ENCODE results near the gene FGF8. TPM values are rescaled to one million over a fixed set of nuclear protein-coding genes. Genes with fewer than 3 reads are reported as not detected.

FGF8 gene
- total RNA-seq, 1 donor = not detected

- H3K27me3 ChIP-seq (ENCODE audit: insufficient read depth, low read length) = no peaks in the 10 kb centered on the region
- H3K4me1 ChIP-seq (ENCODE audit: insufficient read depth, low read length) = peaks cover 26% of the 10 kb centered on the region
- peaks cover 50% of the 10 kb centered on the region for H3K79me2 ChIP-seq (ENCODE audit: insufficient read depth, low read length)
- H4K20me1 ChIP-seq (ENCODE audit: insufficient read depth, low read length) = peaks cover 46% of the 10 kb centered on the region
- peaks cover under 1% of the 10 kb centered on the region for H3K36me3 ChIP-seq (ENCODE audit: insufficient read depth, low read length)
- H3K4me3 ChIP-seq (ENCODE audit: insufficient read depth, low read length) = peak within 1 kb of the TSS; percentile 98
- no peak for TF ChIP-seq CTCF (IDR thresholded peaks at IDR 0.05; ENCODE audit: extremely low read depth, low read depth, low read length)
- no peaks in the 10 kb centered on the region for H3K9me3 ChIP-seq (ENCODE audit: low read depth, low read length)
- DNase-seq (ENCODE audit: insufficient read length, low spot score, missing footprints) = peak; percentile 97
- H3K4me2 ChIP-seq (ENCODE audit: insufficient read depth, low read length) = peak within 1 kb of the TSS; percentile 94
- H2AFZ ChIP-seq (ENCODE audit: low read length) = peak within 1 kb of the TSS; percentile 87
- peak within 1 kb of the TSS; percentile 97 for H3K27ac ChIP-seq (ENCODE audit: low read depth, low read length)
Measured at GRCh38 chr10:101818119-101818871, 42.4 kb upstream of the FGF8 start, which contains the start of gene OGA. OGA (minus strand) TSS chr10:101818444; CDS start chr10:101818022, 422 bp downstream.

GRCh38 chr10:101817337-101818118, 41.6 kb upstream of the FGF8 start:
- Histone ChIP-seq H3K79me2 (ENCODE audit: insufficient read depth, low read length) (peaks cover 57% of the 10 kb centered on the region), H4K20me1 (ENCODE audit: insufficient read depth, low read length) (peaks cover 53% of the 10 kb centered on the region), H3K9me3 (ENCODE audit: low read depth, low read length) (no peaks in the 10 kb centered on the region), H2AFZ (ENCODE audit: low read length) (no peak overlapping the region), H3K4me2 (ENCODE audit: insufficient read depth, low read length) (peak overlapping the region; percentile 94), H3K4me3 (ENCODE audit: insufficient read depth, low read length) (peak overlapping the region; percentile 98), H3K27ac (ENCODE audit: low read depth, low read length) (peak overlapping the region; percentile 97), H3K36me3 (ENCODE audit: insufficient read depth, low read length) (peaks cover 8% of the 10 kb centered on the region), H3K27me3 (ENCODE audit: insufficient read depth, low read length) (no peaks in the 10 kb centered on the region), H3K4me1 (ENCODE audit: insufficient read depth, low read length) (peaks cover 26% of the 10 kb centered on the region)
- DNase-seq (ENCODE audit: insufficient read length, low spot score, missing footprints) = peak; percentile 93
- TF ChIP-seq CTCF (IDR thresholded peaks at IDR 0.05; ENCODE audit: extremely low read depth, low read depth, low read length) = no peak

- DNase-seq (ENCODE audit: insufficient read length, low spot score, missing footprints) = peak; percentile 72
- Histone ChIP-seq H4K20me1 (ENCODE audit: insufficient read depth, low read length) (peaks cover 59% of the 10 kb centered on the region), H3K27me3 (ENCODE audit: insufficient read depth, low read length) (no peaks in the 10 kb centered on the region), H3K4me1 (ENCODE audit: insufficient read depth, low read length) (peaks cover 26% of the 10 kb centered on the region), H3K9me3 (ENCODE audit: low read depth, low read length) (no peaks in the 10 kb centered on the region), H2AFZ (ENCODE audit: low read length) (no peak overlapping the region), H3K27ac (ENCODE audit: low read depth, low read length) (peak overlapping the region; percentile 97), H3K79me2 (ENCODE audit: insufficient read depth, low read length) (peaks cover 64% of the 10 kb centered on the region), H3K36me3 (ENCODE audit: insufficient read depth, low read length) (peaks cover 12% of the 10 kb centered on the region), H3K4me2 (ENCODE audit: insufficient read depth, low read length) (peak overlapping the region; percentile 94), H3K4me3 (ENCODE audit: insufficient read depth, low read length) (peak overlapping the region; percentile 98)
- TF ChIP-seq CTCF (IDR thresholded peaks at IDR 0.05; ENCODE audit: extremely low read depth, low read depth, low read length) = no peak
Measured at GRCh38 chr10:101816913-101817336, 41.0 kb upstream of the FGF8 start.

- TF ChIP-seq CTCF (IDR thresholded peaks at IDR 0.05; ENCODE audit: extremely low read depth, low read depth, low read length) = no peak
- Histone ChIP-seq H3K27ac (ENCODE audit: low read depth, low read length) (peak overlapping the region; percentile 97), H3K79me2 (ENCODE audit: insufficient read depth, low read length) (peaks cover 69% of the 10 kb centered on the region), H3K9me3 (ENCODE audit: low read depth, low read length) (no peaks in the 10 kb centered on the region), H2AFZ (ENCODE audit: low read length) (no peak overlapping the region), H4K20me1 (ENCODE audit: insufficient read depth, low read length) (peaks cover 65% of the 10 kb centered on the region), H3K27me3 (ENCODE audit: insufficient read depth, low read length) (no peaks in the 10 kb centered on the region), H3K36me3 (ENCODE audit: insufficient read depth, low read length) (peaks cover 18% of the 10 kb centered on the region), H3K4me2 (ENCODE audit: insufficient read depth, low read length) (peak overlapping the region; percentile 94), H3K4me3 (ENCODE audit: insufficient read depth, low read length) (peak overlapping the region; percentile 98), H3K4me1 (ENCODE audit: insufficient read depth, low read length) (peaks cover 26% of the 10 kb centered on the region)
- peak; percentile 5 for DNase-seq (ENCODE audit: insufficient read length, low spot score, missing footprints)
Measured at GRCh38 chr10:101816376-101816775, 40.5 kb upstream of the FGF8 start.
